ENCODE data around the gene CEMIP2. TPM values are rescaled to one million over a fixed set of nuclear protein-coding genes. Genes with fewer than 3 reads are reported as not detected.

The CEMIP2 gene
- total and polyA plus RNA-seq, 10 of the 15 experiments (the other 5 are each of a cell fraction or from before 2014, with no cell fraction given) = 0.50 to 19.2 (median 1.2) TPM

GRCh38 chr9:71662082-71662481, 106.2 kb downstream of the CEMIP2 start:
- Histone ChIP-seq H3K36me3 (ENCODE audit: control insufficient read depth in 2 of 2, insufficient read depth in 2 of 2, low read length in 1 of 2) (no peaks in the 10 kb centered on the region), H3K27me3 (replicated peaks in 1 of 2; ENCODE audit: control insufficient read depth in 2 of 2, insufficient read depth in 2 of 2, low read length in 1 of 2) (no peaks in the 10 kb centered on the region), H3K27ac (ENCODE audit: control insufficient read depth, insufficient read depth) (no peak overlapping the region), H4K20me1 (ENCODE audit: control insufficient read depth, insufficient read depth) (no peaks in the 10 kb centered on the region), H3K4me1 (ENCODE audit: control insufficient read depth, insufficient read depth, low read length) (no peaks in the 10 kb centered on the region), H3K4me3 (no peak overlapping the region), H3K79me2 (ENCODE audit: control insufficient read depth, insufficient read depth, low read length) (no peaks in the 10 kb centered on the region), H2AFZ (ENCODE audit: control insufficient read depth, low read depth, low read length) (no peak overlapping the region), H3K9me3 (replicated peaks; ENCODE audit: control insufficient read depth, insufficient read depth, low read length) (no peaks in the 10 kb centered on the region; the same call in 2 of the 3 replicates), H3K9ac (ENCODE audit: control insufficient read depth, insufficient read depth, low read length) (no peak overlapping the region), H3K4me2 (ENCODE audit: control insufficient read depth, insufficient read depth) (no peak overlapping the region)
- FAIRE-seq (no peak), ATAC-seq (no peak), DNase-seq (ENCODE audit: low read depth, low spot score) (no peak)
- ChIA-PET SMC1A (ENCODE audit: uncharacterized antibody, unreplicated experiment) (no interaction called here), RAD21 (ENCODE audit: unreplicated experiment) (no interaction called here), CTCF (no interaction called here), POLR2A (interaction anchor here (0.6 kb wide), 1 partner anchor 18 kb away, joined by 4 read pairs; no protein-coding TSS in a partner anchor)
- TF ChIP-seq ESRRA (IDR thresholded peaks at IDR 0.05; ENCODE audit: low read length) (no peak), MXI1 (IDR thresholded peaks at IDR 0.05; ENCODE audit: low read depth, low read length) (no peak), MEF2B (IDR thresholded peaks at IDR 0.05; ENCODE audit: partially characterized antibody, poor library complexity, severe bottlenecking) (no peak), TARDBP (IDR thresholded peaks at IDR 0.05; ENCODE audit: borderline replicate concordance) (no peak), BHLHE40 (IDR thresholded peaks at IDR 0.05; ENCODE audit: borderline replicate concordance in 1 of 2, low read depth in 2 of 2, low read length in 1 of 2) (no peak), RELB (IDR thresholded peaks at IDR 0.05; ENCODE audit: low read depth) (no peak), RUNX3 (IDR thresholded peaks at IDR 0.05; ENCODE audit: low read length) (no peak), SIX5 (IDR thresholded peaks at IDR 0.05; ENCODE audit: low read depth, low read length, severe bottlenecking) (no peak), ASH2L (IDR thresholded peaks at IDR 0.05; ENCODE audit: borderline replicate concordance, low read depth) (no peak), SMAD5 (IDR thresholded peaks at IDR 0.05; ENCODE audit: low read depth) (no peak), YY1 (IDR thresholded peaks at IDR 0.05; ENCODE audit: low read depth, low read length) (no peak), MEF2A (IDR thresholded peaks at IDR 0.05; ENCODE audit: insufficient read depth, low read depth, low read length) (no peak), PAX8 (IDR thresholded peaks at IDR 0.05) (no peak), CTCF (IDR thresholded peaks at IDR 0.05 in 2 of 3, conservative IDR thresholded peaks at IDR 0.05 in 1 of 3; ENCODE audit: control insufficient read depth in 2 of 3, extremely low read depth in 1 of 3, insufficient read depth in 1 of 3, low read depth in 3 of 3, low read length in 3 of 3) (no peak), NKRF (conservative IDR thresholded peaks at IDR 0.05) (no peak), TAF1 (IDR thresholded peaks at IDR 0.05; ENCODE audit: borderline replicate concordance, low read depth, low read length) (no peak), SREBF1 (IDR thresholded peaks at IDR 0.05; ENCODE audit: low read length) (no peak)
- no TSS peak for BruUV-seq (replicated peaks)
- in situ Hi-C loops (cut with MboI) (no loop called here), intact Hi-C loops (cut with micrococcal nuclease; ENCODE audit: unreplicated experiment) (no loop called here)
- 22% methylated on average over 3 of the region's 3 CpGs for WGBS (ENCODE audit: insufficient coverage, insufficient replicate concordance, low lambda C conversion rate, missing lambda C conversion rate)

Data from GM12878 (cell line).